Ascending aorta (tissue), 2 donors: ENCODE data around the gene LRRC25. TPM values are rescaled to one million over a fixed set of nuclear protein-coding genes. Genes with fewer than 3 reads are reported as not detected.
A peak's percentile ranks its signal among the peaks of the same experiment; 100 is the strongest.

Source experiments
- DNase-seq, 2 donors: peaks; one replicate each; pipeline ENCODE4 v3.0.0-alpha.2; 2019; ENCODE audit warnings: low spot score in 2 of 2
- H3K27ac ChIP-seq, 2 donors: fragments of 200-600 bp; sonication (generic); one replicate each; pipeline ENCODE4 v1.5.1; 2016 to 2017; ENCODE audit warnings: mild to moderate bottlenecking in 1 of 2
- H3K27me3 ChIP-seq: fragments of 200-600 bp; sonication (generic); one replicate; pipeline ENCODE4 v1.5.1; 2017
- H3K36me3 ChIP-seq, 2 donors: fragments of 200-600 bp; sonication (generic); one replicate each; pipeline ENCODE4 v1.5.1; 2016
- H3K4me1 ChIP-seq, 2 donors: fragments of 200-600 bp; sonication (generic); one replicate each; pipeline ENCODE4 v1.5.1; 2016 to 2017; ENCODE audit warnings: mild to moderate bottlenecking in 1 of 2
- H3K4me3 ChIP-seq, 2 donors: fragments of 200-600 bp; sonication (generic); one replicate each; pipeline ENCODE4 v1.5.1; 2016 to 2017; ENCODE audit warnings: mild to moderate bottlenecking in 1 of 2
- H3K9me3 ChIP-seq, 2 donors: fragments of 200-600 bp; sonication (generic); one replicate each; pipeline ENCODE4 v1.5.1; 2016
- intact Hi-C: fragments of 100-400 bp; cut with DNase I; formaldehyde crosslinking; loops from one replicate; pipeline ENCODE4 v1.15.1; 2023
- total RNA-seq: library from RNA; depleted of rRNA; stranded (reverse); fragments of >200 nt; gene quantifications from one replicate; pipeline ENCODE4 v1.1.0, GENCODE V29; 2016
- TF ChIP-seq, protein P1 (sequence below), 3 experiments: fragments of 200-600 bp in 2 of 3; fragments of 450-650 bp in 1 of 3; sonication (generic) in 2 of 3; IDR thresholded peaks; one replicate each; pipeline ENCODE4 v1.5.1; 2016 to 2019; ENCODE audit warnings: antibody characterized with exemption in 3 of 3, mild to moderate bottlenecking in 1 of 3, moderate library complexity in 1 of 3

LRRC25 gene
- 6.9 TPM for total RNA-seq

DNA sequence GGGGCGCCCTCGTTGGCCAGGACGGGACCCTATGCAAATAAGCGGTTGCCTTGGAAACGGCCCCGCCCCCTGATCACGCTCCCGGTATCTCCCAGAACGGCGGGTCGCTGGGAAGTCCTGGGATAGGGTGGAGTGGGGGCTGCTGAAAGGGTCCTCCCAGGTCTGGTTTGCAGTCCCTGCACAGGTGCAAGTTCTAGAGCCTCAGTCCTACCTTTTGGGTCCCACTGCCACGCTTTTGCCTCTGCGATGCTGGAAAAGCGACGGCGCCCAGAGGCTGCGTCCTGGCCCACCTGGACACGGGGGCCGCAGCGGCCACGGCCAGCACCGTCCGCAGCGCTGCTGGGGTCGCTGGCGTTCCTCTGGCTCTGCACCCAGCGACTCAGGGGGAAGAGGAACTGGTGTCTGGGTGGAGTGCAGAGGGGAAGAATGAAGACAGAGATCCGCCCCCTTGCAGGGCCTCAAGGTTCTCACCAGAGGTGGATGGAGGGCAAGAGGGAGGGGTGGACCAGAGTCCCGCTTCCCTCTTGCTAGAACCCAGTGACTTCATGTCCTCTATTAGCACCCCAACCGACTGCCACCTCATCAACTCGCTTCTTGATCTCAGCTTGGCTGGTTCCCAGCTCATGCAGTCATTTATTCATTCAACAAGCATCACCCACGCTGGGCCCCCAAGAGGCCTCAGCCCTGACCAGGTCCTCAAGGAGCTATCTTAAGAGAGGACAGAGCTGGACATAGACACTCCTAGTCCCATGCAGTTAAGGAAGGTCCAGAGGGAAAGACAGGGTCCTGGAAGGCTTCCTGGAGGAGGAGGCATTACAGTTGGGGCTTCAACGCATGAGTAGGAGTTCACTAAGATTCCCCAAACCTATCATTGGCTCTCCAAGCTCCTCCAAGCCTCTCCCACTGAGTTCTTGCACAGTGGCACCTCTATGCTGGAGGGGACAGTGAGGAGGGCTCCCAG is at the start of gene LRRC25:
LRRC25 (minus strand) TSS at position 381 of the 961 bp plus-strand sequence. CDS start 659 bp downstream, outside the sequence.
- peak in 1 of 2 donors; percentile 78 for DNase-seq

DNA sequence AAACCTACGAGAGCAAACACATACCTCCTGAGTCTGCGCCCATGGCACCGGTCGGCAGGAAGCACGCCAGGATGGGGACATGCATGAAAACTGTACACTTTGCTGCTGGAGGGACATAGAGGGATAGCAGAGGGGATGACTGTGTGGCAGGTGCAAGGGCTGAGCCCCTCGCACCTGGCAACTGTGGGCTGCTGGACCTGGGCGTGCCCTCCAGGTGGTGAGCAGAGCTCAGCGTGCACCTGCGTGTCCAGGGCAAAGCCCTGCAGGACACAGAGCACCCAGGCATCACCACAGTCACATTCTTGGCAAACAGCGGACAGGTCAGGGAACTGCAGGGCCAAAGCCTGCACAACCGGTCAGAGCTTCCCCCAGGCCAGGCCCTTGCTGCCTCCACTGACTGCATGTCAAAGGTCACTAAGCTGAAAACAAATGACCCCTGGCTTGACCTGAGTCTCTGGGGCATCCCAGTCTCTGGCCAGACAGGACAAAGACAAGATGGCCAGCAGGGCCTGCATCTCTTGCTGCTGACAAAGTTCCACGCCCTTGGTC is 49.5 kb upstream of the LRRC25 start:
- intact Hi-C loops, result no loop called here
- peaks cover 73 to 88% of the 10 kb centered on the region in 2 donors for H3K36me3 ChIP-seq

More for the DNA sequence above, at the start of gene LRRC25:
- Histone ChIP-seq H3K27ac (no peak within 1 kb of the TSS), H3K4me1 (no peaks in the 10 kb centered on the region), H3K36me3 (no peaks in the 10 kb centered on the region), H3K9me3 (no peaks in the 10 kb centered on the region), H3K4me3 (peak within 1 kb of the TSS in 1 of 2 donors; percentile 40), H3K27me3 (peaks cover 4% of the 10 kb centered on the region)
- TF ChIP-seq, protein P1, sequence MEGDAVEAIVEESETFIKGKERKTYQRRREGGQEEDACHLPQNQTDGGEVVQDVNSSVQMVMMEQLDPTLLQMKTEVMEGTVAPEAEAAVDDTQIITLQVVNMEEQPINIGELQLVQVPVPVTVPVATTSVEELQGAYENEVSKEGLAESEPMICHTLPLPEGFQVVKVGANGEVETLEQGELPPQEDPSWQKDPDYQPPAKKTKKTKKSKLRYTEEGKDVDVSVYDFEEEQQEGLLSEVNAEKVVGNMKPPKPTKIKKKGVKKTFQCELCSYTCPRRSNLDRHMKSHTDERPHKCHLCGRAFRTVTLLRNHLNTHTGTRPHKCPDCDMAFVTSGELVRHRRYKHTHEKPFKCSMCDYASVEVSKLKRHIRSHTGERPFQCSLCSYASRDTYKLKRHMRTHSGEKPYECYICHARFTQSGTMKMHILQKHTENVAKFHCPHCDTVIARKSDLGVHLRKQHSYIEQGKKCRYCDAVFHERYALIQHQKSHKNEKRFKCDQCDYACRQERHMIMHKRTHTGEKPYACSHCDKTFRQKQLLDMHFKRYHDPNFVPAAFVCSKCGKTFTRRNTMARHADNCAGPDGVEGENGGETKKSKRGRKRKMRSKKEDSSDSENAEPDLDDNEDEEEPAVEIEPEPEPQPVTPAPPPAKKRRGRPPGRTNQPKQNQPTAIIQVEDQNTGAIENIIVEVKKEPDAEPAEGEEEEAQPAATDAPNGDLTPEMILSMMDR (IDR thresholded peaks at IDR 0.05), result no peak
- intact Hi-C loops, result no loop called here

DNA sequence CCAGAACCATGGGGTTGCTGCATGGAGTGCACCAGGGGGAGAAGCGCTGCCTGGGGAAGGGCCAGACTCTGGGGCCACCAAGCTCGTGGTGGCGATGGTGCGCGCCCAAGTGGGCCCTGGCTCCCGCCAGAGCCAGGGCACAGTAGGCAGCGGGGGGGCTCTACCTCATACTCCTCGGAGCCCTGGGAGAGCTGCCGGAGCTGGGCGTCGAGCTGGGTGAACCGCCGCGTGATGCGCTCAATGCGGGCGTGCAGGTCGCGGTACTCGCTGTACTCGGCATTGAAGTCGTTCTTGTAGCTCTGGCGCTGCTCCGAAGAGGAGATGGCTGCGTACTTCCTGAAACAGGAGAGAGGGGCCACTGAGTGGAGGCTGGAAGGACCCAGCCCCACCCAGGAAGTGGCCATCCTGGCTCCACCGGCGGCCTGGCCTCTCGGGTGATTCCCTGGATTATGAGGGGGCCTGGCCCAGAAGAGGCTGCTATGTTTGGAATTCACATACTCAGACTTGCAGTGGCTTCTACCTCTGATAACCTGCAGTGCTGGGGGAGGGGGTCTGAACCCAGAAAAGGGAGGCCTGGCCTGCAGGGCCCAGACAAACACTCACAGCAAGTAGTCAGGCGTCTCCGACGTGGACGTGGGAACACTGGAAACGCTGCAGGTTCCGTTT is 48.9 kb upstream of the LRRC25 start:
- Histone ChIP-seq H3K4me1 (peaks cover 2 to 6% of the 10 kb centered on the region in 2 donors), H3K36me3 (peaks cover 68 to 82% of the 10 kb centered on the region in 2 donors), H3K27me3 (no peaks in the 10 kb centered on the region), H3K27ac (no peak overlapping the region), H3K4me3 (no peak overlapping the region), H3K9me3 (no peaks in the 10 kb centered on the region)
- TF ChIP-seq, protein P1 (IDR thresholded peaks at IDR 0.05), result no peak
- DNase-seq, result no peak
- intact Hi-C loops, result no loop called here

More for the DNA sequence above, 49.5 kb upstream of the LRRC25 start:
- Histone ChIP-seq H3K27me3 (no peaks in the 10 kb centered on the region), H3K4me3 (no peak overlapping the region), H3K4me1 (peaks cover 3 to 7% of the 10 kb centered on the region in 2 donors), H3K9me3 (no peaks in the 10 kb centered on the region), H3K27ac (no peak overlapping the region)
- TF ChIP-seq, protein P1 (IDR thresholded peaks at IDR 0.05), result no peak
- no peak for DNase-seq

DNA sequence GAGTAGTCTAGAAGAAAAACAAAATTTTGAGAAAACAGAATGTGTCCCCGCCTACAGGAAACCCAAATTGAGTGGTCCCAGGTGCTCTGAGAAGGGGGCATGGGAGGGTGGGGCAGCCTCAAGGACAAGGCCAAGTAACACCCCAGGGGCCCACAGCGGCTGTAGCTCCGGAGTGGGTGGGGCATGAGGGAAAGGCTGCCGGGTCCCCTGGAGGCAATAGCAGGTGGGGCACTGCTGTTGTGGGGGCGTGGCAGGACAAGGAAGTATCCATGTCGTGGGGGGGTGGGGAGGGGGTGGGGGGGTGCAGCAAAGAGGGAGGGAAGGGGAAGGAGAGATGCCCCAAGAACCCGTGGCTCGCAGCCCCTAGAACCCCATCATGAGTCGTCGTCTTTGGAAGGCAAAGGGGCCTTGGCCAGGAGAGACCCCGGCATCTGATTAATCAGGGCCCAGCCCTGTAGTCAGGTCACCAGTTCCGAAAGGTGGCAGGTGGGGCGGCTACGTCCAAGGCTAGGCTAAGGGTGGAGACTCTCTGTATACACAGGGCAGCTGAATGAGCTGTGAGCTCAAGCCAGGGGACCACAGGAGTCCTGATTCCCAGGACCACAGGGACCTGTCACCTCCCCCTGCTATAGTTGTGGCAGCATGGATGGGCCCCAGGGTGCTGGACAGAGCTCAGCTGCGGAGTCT is 48.0 kb upstream of the LRRC25 start:
- intact Hi-C loops, result no loop called here
- H3K4me1 ChIP-seq, result no peaks in the 10 kb centered on the region
- no peak overlapping the region for H3K4me3 ChIP-seq
- DNase-seq, result no peak
- peaks cover 61 to 73% of the 10 kb centered on the region in 2 donors for H3K36me3 ChIP-seq
- H3K27me3 ChIP-seq, result no peaks in the 10 kb centered on the region
- H3K27ac ChIP-seq, result no peak overlapping the region
- H3K9me3 ChIP-seq, result no peaks in the 10 kb centered on the region
- TF ChIP-seq, protein P1 (IDR thresholded peaks at IDR 0.05), result no peak

DNA sequence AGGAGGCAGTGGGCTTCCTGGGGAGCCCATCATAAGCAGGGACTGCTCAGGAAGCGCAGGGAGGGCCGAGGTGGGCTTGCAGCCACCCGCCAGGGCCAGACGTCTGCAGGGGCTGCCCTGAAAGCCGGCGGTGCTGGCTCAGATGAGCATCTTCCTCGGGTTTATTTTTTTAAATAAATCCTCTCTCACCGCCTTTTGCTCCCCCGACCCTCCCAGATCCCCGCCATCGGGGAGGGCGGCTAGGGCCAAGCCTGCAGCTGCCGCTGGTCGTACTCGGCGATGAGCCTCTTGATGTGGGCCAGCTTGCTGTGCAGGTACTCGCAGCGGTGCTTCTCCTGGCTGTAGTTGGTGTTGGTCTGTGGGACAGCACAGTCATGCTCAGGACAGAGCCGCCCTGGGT is 47.1 kb upstream of the LRRC25 start:
- Histone ChIP-seq H3K4me3 (no peak overlapping the region), H3K9me3 (no peaks in the 10 kb centered on the region), H3K4me1 (no peaks in the 10 kb centered on the region), H3K27ac (no peak overlapping the region), H3K27me3 (no peaks in the 10 kb centered on the region), H3K36me3 (peaks cover 52 to 64% of the 10 kb centered on the region in 2 donors)
- TF ChIP-seq, protein P1 (IDR thresholded peaks at IDR 0.05), result no peak
- no peak for DNase-seq
- intact Hi-C loops, result no loop called here
